Measurements from ENCODE around the gene LONRF3. TPM values are rescaled to one million over a fixed set of nuclear protein-coding genes. Genes with fewer than 3 reads are reported as not detected.

LONRF3 gene
- total RNA-seq, 4 donors from 2014 or later, result 15.4 to 24.1 (median 17.7) TPM

- ATAC-seq, result no peak
- no peaks in the 10 kb centered on the region for H3K27me3 ChIP-seq
- no peaks in the 10 kb centered on the region for H3K9me3 ChIP-seq
- H3K36me3 ChIP-seq, result no peaks in the 10 kb centered on the region
- H3K4me3 ChIP-seq, result no peak overlapping the region
- peaks cover 0 to 18% (median 8%) of the 10 kb centered on the region in 3 donors for H3K4me1 ChIP-seq
- WGBS, 2 donors (ENCODE audit: low coverage in 1 of 2), result 80 to 88% methylated on average over 1 of the region's 1 CpG
- H3K27ac ChIP-seq, result no peak overlapping the region
- TF ChIP-seq POLR2A (IDR thresholded peaks at IDR 0.05), result no peak
- TF ChIP-seq POLR2AphosphoS5 (IDR thresholded peaks at IDR 0.05), result no peak
- TF ChIP-seq, protein P1, sequence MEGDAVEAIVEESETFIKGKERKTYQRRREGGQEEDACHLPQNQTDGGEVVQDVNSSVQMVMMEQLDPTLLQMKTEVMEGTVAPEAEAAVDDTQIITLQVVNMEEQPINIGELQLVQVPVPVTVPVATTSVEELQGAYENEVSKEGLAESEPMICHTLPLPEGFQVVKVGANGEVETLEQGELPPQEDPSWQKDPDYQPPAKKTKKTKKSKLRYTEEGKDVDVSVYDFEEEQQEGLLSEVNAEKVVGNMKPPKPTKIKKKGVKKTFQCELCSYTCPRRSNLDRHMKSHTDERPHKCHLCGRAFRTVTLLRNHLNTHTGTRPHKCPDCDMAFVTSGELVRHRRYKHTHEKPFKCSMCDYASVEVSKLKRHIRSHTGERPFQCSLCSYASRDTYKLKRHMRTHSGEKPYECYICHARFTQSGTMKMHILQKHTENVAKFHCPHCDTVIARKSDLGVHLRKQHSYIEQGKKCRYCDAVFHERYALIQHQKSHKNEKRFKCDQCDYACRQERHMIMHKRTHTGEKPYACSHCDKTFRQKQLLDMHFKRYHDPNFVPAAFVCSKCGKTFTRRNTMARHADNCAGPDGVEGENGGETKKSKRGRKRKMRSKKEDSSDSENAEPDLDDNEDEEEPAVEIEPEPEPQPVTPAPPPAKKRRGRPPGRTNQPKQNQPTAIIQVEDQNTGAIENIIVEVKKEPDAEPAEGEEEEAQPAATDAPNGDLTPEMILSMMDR (IDR thresholded peaks at IDR 0.05), result no peak
- no peak for TF ChIP-seq EP300 (IDR thresholded peaks at IDR 0.05)
These were observed 68.6 kb downstream of the LONRF3 start for GRCh38 chrX:119042996-119043395.

DNA sequence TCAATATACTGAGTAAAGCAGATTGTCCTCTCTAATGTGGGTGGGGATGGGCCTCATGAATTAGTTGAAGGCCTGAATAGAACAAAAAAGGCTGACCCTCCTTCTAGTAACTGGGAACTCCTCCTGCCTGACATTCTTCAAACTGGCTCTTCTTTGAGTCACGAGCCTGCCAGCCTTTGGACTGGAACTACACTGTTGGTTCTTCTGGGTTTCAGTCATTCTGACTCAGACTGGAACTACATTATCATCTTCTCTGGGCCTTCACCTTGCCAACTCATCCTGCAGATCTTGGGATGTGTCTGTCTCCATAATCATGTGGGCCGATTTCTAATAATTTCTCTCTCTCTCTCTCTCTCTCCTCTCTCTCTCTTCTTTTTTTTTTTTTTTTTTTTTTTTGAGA, 71.5 kb downstream of the LONRF3 start:
- H3K36me3 ChIP-seq, result no peaks in the 10 kb centered on the region
- no peaks in the 10 kb centered on the region for H3K27me3 ChIP-seq
- H3K4me1 ChIP-seq, result peaks cover 0 to 8% (median 2%) of the 10 kb centered on the region in 3 donors
- 89% methylated on average over 2 of the region's 2 CpGs; no CpG with 5 or more reads in 1 of the 2 donors for WGBS, 2 donors (ENCODE audit: low coverage in 1 of 2)
- no peak overlapping the region for H3K27ac ChIP-seq
- ATAC-seq, result no peak
- TF ChIP-seq EP300 (IDR thresholded peaks at IDR 0.05) (no peak), POLR2A (IDR thresholded peaks at IDR 0.05) (no peak), POLR2AphosphoS5 (IDR thresholded peaks at IDR 0.05) (no peak)
- TF ChIP-seq, protein P1 (IDR thresholded peaks at IDR 0.05), result no peak
- H3K9me3 ChIP-seq, result no peaks in the 10 kb centered on the region
- H3K4me3 ChIP-seq, result no peak overlapping the region

DNA sequence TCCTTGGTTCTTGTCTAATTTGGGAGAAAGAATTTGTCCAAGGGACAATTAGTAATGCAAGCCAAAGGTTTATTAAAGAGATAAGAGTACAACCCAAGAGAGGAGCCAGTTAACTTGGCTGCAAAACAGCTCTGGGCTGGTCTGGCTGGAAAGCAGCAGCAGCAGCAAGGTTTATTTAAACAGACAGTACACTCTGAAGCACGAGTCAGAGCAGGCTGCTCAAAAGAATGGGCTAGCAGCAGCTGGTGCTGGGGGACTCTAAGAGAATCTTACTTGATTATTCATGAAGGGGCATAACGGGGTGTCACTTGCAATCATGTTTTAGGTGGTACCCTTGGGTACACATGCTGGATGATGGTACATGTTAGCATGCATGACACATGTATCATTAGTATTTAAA, 81.3 kb downstream of the LONRF3 start:
- H3K9me3 ChIP-seq, result no peaks in the 10 kb centered on the region
- no peaks in the 10 kb centered on the region for H3K27me3 ChIP-seq
- H3K4me1 ChIP-seq, result peaks cover 0 to 10% (median 0%) of the 10 kb centered on the region in 3 donors
- H3K36me3 ChIP-seq, result no peaks in the 10 kb centered on the region
- no peak for ATAC-seq
- no peak overlapping the region for H3K27ac ChIP-seq
- WGBS, 2 donors (ENCODE audit: low coverage in 1 of 2), result 19% methylated on average over 2 of the region's 2 CpGs; no CpG with 5 or more reads in 1 of the 2 donors
- no peak overlapping the region for H3K4me3 ChIP-seq
- TF ChIP-seq POLR2AphosphoS5 (IDR thresholded peaks at IDR 0.05), result no peak
- TF ChIP-seq EP300 (IDR thresholded peaks at IDR 0.05), result no peak
- TF ChIP-seq, protein P1 (IDR thresholded peaks at IDR 0.05), result no peak
- no peak for TF ChIP-seq POLR2A (IDR thresholded peaks at IDR 0.05)

GRCh38 chrX:119062750-119063374, 88.4 kb downstream of the LONRF3 start:
- WGBS, 2 donors (ENCODE audit: low coverage in 1 of 2), result 53% methylated on average over 5 of the region's 6 CpGs; no CpG with 5 or more reads in 1 of the 2 donors

More at GRCh38 chrX:119062750-119063374, 88.4 kb downstream of the LONRF3 start:
- no peak for ATAC-seq
- H3K27ac ChIP-seq, result no peak overlapping the region
- H3K4me1 ChIP-seq, result no peaks in the 10 kb centered on the region
- H3K4me3 ChIP-seq, result no peak overlapping the region
- H3K36me3 ChIP-seq, result no peaks in the 10 kb centered on the region
- TF ChIP-seq POLR2AphosphoS5 (IDR thresholded peaks at IDR 0.05) (no peak), POLR2A (IDR thresholded peaks at IDR 0.05) (no peak), EP300 (IDR thresholded peaks at IDR 0.05) (no peak)
- TF ChIP-seq, protein P1 (IDR thresholded peaks at IDR 0.05), result no peak
- H3K27me3 ChIP-seq, result no peaks in the 10 kb centered on the region
- H3K9me3 ChIP-seq, result no peaks in the 10 kb centered on the region
